ENCODE results near the gene TMEM272.

TMEM272 gene

DNA sequence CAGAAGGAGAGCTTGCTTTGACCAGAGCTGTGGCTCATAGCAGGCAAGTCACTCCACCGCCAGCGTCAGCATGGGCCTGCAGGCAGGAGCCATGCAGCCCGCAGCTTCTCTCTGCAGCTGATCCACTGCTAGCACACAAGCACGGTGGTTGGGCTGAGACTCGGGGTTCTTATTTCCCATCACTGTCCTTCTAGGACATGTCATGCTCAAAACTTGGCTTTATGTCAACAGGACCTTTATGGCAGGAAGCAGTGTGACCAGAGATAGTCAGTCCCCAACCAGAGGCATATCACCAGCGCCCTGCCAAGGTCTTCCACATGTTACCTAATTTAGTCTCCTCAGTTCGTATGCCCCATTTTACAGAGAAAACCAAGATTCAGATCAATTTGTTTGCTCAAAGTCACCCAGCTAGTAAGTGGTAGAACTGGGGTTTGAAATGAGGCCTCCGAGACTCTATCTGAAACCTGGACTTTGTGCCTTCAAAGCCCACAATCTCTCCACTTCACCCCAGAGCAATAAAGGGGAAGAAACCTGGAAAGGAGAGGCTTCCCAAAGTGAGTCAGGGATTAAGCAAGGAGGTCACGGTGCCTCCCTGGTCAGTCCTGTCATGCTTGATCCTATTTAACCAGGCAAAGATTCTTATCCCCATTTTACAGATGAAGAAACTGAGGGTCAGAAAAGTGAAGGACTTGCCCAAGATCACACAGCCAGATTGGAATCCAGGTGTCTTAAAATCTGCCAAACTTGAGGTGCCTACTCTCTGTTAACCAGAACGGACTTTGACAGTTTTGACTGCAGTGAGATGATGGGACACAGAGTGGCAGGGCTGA is 5.1 kb downstream of the TMEM272 start:
- TF ChIP-seq, protein P1, sequence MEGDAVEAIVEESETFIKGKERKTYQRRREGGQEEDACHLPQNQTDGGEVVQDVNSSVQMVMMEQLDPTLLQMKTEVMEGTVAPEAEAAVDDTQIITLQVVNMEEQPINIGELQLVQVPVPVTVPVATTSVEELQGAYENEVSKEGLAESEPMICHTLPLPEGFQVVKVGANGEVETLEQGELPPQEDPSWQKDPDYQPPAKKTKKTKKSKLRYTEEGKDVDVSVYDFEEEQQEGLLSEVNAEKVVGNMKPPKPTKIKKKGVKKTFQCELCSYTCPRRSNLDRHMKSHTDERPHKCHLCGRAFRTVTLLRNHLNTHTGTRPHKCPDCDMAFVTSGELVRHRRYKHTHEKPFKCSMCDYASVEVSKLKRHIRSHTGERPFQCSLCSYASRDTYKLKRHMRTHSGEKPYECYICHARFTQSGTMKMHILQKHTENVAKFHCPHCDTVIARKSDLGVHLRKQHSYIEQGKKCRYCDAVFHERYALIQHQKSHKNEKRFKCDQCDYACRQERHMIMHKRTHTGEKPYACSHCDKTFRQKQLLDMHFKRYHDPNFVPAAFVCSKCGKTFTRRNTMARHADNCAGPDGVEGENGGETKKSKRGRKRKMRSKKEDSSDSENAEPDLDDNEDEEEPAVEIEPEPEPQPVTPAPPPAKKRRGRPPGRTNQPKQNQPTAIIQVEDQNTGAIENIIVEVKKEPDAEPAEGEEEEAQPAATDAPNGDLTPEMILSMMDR (IDR thresholded peaks at IDR 0.05; ENCODE audit: unreplicated experiment in 3 of 3): no peak
- H3K9me3 Mint-ChIP-seq: no peaks in the 10 kb centered on the region
- H3K27ac Mint-ChIP-seq: no peak overlapping the region
- no peaks in the 10 kb centered on the region for H3K36me3 Mint-ChIP-seq (ENCODE audit: low read depth)
- H3K27me3 Mint-ChIP-seq (ENCODE audit: low read depth): peaks cover 10% of the 10 kb centered on the region
- no peak overlapping the region for H3K4me3 Mint-ChIP-seq
- H3K4me1 Mint-ChIP-seq: peaks cover under 1% of the 10 kb centered on the region

DNA sequence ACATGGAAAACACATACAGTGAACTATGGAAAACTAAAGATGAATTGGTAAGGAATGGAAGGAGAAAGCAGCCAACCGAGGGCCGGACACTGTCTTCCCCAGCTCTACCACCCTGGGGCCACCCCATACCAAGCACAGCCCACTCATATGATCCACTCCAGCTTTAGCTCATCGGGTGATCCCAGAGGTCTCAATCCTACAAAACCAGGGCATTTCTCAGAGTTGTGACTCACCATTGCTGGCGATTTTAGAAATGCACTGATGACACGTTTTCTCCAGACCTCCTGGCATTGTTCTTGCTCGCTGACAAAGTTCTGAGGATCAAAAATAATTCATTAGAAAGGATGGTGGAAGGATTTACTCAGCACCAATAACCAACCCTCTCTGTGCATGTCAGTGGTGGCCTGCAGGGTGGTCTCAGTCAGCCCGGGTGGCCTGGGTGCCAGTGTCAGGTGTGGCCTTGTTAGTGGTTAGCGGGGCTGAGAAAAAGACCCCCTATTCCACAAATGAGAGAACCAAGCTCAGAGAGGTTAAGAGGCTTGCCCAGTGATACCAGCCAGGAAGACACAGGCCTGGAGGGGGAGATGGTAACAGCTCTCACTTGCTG is 6.6 kb downstream of the TMEM272 start:
- TF ChIP-seq, protein P1 (IDR thresholded peaks at IDR 0.05; ENCODE audit: unreplicated experiment in 3 of 3): no peak
- Mint-ChIP-seq H3K27me3 (ENCODE audit: low read depth) (peaks cover 5% of the 10 kb centered on the region), H3K9me3 (no peaks in the 10 kb centered on the region), H3K4me3 (no peak overlapping the region), H3K4me1 (peaks cover 6% of the 10 kb centered on the region), H3K36me3 (ENCODE audit: low read depth) (no peaks in the 10 kb centered on the region), H3K27ac (no peak overlapping the region)

DNA sequence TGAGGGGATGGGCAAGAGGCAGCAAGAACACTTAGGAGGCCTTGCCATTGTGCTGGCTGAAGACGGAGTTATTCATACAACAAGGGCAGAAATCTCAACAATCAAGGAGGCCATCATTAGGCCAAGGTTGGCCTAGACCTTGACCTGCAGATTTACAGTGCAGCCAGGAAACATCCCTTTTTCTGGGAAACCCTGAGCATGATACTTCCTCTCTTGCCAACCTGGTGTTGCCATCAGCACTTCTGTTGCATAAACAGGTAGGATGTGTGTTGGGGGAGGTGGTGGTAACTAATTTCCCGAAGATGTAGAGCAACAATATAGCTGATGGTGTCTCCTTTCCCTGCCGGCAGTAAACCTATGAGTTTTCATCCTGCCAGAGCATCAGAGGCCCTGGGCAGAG is 8.0 kb downstream of the TMEM272 start:
- TF ChIP-seq, protein P1 (IDR thresholded peaks at IDR 0.05; ENCODE audit: unreplicated experiment in 3 of 3): no peak
- Mint-ChIP-seq H3K36me3 (ENCODE audit: low read depth) (no peaks in the 10 kb centered on the region), H3K9me3 (no peaks in the 10 kb centered on the region), H3K27ac (no peak overlapping the region), H3K27me3 (ENCODE audit: low read depth) (peaks cover 13% of the 10 kb centered on the region), H3K4me1 (peaks cover 6% of the 10 kb centered on the region), H3K4me3 (no peak overlapping the region)

DNA sequence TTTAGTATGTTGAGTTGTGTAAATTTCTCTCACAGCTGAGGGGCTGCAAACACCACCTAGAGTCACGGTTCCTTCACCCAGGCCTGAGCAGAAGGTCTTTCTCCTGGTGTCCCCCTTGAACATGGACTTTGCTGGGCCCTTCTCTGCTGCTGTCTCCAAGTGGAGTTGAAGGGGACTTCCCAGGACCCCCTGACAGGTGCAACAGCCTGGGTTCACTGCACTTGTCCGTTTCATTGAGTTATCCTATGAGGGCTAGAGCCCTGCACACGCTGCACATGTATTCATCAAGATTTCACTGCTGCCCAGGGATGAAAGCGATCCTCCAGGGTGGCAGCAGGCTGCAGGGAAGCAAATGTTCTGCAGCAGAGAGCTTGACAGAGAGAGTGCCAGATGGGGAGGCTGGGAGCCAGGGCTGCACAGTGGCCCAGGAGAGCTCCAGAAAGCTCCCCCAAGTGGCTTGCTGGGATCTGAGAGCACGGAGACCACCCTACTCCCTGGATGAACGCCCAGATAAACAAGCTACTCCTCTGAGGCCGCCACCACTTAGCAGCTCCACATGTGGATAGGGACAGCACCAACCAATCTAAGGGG is 10.3 kb downstream of the TMEM272 start:
- Mint-ChIP-seq H3K27me3 (ENCODE audit: low read depth) (peaks cover 24% of the 10 kb centered on the region), H3K4me3 (no peak overlapping the region), H3K27ac (no peak overlapping the region), H3K4me1 (peaks cover 6% of the 10 kb centered on the region), H3K9me3 (no peaks in the 10 kb centered on the region), H3K36me3 (ENCODE audit: low read depth) (no peaks in the 10 kb centered on the region)
- TF ChIP-seq, protein P1 (IDR thresholded peaks at IDR 0.05; ENCODE audit: unreplicated experiment in 3 of 3): no peak

DNA sequence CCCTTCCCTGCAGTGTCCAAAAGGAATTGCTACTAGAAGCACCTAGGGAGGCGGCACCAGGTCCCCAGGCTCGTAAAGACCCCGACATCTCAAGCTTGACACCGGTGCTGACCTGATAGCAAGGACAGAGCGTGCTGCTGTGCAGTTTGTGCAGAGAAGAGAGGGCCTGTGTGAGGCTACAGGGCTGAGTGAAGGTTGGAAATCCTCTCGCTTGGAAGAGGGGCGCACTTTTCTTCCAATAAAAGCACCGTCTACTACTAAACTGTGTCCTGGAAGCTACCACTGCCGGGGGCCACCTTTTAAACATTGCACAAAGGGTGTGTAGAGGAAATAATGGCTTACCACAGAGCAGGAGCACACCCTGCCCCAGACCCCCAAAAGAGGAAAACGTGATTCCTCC is 11.0 kb downstream of the TMEM272 start:
- Mint-ChIP-seq H3K4me3 (no peak overlapping the region), H3K4me1 (peaks cover 6% of the 10 kb centered on the region), H3K9me3 (no peaks in the 10 kb centered on the region), H3K27me3 (ENCODE audit: low read depth) (peaks cover 28% of the 10 kb centered on the region), H3K27ac (no peak overlapping the region), H3K36me3 (ENCODE audit: low read depth) (no peaks in the 10 kb centered on the region)
- TF ChIP-seq, protein P1 (IDR thresholded peaks at IDR 0.05; ENCODE audit: unreplicated experiment in 3 of 3): no peak

All from nephron (organoid).